ENCODE data around the gene ACTR8. TPM values are rescaled to one million over a fixed set of nuclear protein-coding genes. Genes with fewer than 3 reads are reported as not detected.

The ACTR8 gene
- total RNA-seq, 1 donor, result 38.0 TPM

DNA sequence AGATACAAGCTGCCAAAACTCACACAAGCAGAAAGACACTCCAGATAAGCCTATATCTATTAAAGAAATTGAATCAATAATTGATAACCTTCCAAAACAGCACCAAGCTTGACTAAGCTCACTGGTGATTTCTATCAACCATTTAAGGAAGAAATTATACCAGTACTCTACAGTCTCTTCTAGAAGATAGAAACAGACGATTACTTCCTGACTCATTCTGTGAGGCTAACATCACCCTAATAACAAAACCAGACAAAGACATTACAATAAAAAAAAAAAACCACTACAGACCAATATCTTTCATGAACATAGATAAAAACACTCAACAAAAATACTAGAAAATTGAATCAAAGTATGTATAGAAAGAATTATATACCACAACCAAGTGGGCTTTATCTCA, 55.9 kb downstream of the ACTR8 start:
- no peak for DNase-seq (ENCODE audit: low read depth)
- TF ChIP-seq, protein P1, sequence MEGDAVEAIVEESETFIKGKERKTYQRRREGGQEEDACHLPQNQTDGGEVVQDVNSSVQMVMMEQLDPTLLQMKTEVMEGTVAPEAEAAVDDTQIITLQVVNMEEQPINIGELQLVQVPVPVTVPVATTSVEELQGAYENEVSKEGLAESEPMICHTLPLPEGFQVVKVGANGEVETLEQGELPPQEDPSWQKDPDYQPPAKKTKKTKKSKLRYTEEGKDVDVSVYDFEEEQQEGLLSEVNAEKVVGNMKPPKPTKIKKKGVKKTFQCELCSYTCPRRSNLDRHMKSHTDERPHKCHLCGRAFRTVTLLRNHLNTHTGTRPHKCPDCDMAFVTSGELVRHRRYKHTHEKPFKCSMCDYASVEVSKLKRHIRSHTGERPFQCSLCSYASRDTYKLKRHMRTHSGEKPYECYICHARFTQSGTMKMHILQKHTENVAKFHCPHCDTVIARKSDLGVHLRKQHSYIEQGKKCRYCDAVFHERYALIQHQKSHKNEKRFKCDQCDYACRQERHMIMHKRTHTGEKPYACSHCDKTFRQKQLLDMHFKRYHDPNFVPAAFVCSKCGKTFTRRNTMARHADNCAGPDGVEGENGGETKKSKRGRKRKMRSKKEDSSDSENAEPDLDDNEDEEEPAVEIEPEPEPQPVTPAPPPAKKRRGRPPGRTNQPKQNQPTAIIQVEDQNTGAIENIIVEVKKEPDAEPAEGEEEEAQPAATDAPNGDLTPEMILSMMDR (IDR thresholded peaks at IDR 0.05; ENCODE audit: insufficient read depth, low read depth, low read length), result no peak
- no peak overlapping the region for H3K4me3 ChIP-seq (ENCODE audit: low read depth, low read length)

DNA sequence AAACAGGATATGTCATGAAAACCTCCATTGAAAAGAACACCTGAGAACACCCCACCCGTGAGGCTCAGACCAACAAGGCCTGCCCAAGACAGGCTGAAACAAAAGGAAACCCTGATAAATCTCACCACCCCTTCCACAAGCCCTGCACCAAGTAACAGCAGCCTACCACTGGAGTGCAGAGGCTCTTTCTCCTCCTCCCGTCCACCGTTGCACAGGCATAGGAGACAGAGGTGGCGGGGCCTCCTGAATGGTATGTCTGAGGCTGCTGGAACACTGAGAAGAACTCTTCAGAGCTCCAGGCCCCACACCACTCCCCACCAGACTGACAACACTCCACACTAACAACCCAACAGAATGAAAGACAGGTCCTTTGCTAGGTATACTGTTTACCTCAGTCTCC, 57.2 kb downstream of the ACTR8 start:
- no peak overlapping the region for H3K4me3 ChIP-seq (ENCODE audit: low read depth, low read length)
- DNase-seq (ENCODE audit: low read depth), result no peak
- TF ChIP-seq, protein P1 (IDR thresholded peaks at IDR 0.05; ENCODE audit: insufficient read depth, low read depth, low read length), result no peak

DNA sequence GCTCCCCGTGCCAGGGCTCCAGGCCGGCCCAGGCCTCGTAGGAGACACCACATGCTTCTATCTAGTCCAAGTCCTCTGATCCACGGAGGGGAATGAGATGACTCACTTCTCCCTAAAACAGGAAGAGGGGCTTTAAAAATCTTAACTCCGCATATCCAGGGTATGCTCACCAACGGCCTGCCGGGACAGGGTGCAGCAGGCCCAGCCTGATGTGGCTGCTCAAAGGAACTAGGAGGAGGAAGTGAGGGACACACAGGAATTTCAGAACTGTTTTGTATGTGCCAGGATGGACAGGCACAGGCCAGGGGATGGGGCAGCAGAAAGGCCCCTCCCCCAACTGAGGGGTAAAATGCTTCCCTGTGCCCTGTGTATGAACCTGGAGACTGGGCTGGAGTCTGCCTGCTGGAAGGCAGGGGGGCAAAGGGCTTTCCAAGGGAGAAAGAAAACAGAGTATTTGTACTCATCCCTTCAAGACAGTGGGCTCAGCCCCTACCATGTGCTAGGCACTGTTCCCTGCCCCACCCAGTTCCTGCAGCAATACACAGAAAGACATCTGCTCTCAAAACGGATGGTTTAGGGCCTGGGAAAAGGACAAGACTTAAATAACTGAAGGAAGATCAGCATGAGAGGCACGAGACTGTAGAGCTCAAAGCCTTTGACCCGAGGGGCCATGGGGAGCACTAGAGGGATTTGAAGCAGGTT, 57.8 kb downstream of the ACTR8 start:
- TF ChIP-seq, protein P1 (IDR thresholded peaks at IDR 0.05; ENCODE audit: insufficient read depth, low read depth, low read length), result no peak
- H3K4me3 ChIP-seq (ENCODE audit: low read depth, low read length), result no peak overlapping the region
- no peak for DNase-seq (ENCODE audit: low read depth)

DNA sequence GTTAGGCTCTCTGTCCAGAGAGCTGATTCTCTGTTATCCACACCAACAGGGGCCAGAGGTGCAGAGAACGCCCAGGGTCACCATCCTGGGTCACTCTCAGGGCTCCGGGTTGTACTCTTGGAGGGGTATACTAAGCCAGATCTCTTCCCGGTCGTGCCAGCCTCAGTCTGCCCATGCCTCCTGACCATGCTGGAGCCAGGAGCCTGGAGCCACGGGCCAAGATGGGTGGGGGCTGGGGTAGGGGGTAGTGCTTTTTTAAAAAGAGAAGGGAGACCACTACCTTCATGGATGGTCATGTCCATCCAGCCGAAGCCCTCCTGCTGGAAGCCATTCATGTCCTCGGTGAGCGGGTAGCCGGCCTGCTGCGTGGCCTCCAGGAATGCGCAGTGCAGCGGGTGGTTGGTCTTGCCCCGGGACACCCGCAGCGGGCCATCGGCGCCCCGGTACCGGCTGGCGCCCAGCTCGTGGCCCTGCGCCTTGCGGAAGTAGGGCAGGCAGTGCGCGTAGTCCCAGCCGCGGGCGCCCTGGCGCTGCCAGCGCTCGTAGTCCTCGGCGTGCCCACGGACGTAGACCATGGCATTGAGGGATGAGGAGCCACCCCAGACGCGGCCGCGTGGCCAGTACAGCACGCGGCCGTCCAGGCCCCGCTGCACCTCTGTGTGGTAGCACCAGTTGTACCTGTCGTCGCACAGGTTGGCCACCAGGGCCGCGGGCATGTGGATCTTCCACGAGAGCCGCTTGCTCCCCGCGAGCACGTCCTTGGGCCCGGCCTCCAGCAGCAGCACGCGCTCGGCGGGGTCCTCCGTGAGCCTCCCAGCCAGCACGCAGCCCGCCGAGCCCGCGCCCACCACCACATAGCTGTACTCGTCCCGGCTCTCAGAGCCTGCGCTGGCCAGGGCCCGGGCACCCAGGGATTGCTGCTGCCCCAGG, 58.7 kb downstream of the ACTR8 start:
- TF ChIP-seq, protein P1 (IDR thresholded peaks at IDR 0.05; ENCODE audit: insufficient read depth, low read depth, low read length), result no peak
- DNase-seq (ENCODE audit: low read depth), result no peak
- no peak overlapping the region for H3K4me3 ChIP-seq (ENCODE audit: low read depth, low read length)

DNA sequence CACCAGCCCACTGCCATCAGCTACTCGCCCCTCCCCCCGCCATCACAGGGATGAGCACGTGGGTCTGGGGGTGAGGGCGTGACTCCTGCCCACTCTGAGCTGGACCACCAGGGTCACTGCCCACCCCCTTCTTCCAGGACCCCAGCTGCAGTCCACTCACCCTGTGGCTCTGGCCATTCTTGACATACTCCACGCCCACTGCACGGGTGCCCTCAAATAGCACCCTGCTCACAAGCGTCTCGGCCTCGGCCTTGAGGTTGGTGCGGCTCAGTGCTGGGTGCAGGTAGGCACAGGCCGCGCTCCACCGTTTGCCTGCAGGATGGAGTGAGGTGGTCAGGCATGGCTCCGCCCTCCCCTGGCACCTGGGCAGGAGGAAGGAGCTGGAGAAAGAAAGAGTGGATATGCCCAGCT, 59.6 kb downstream of the ACTR8 start:
- no peak overlapping the region for H3K4me3 ChIP-seq (ENCODE audit: low read depth, low read length)
- TF ChIP-seq, protein P1 (IDR thresholded peaks at IDR 0.05; ENCODE audit: insufficient read depth, low read depth, low read length), result no peak
- DNase-seq (ENCODE audit: low read depth), result no peak

DNA sequence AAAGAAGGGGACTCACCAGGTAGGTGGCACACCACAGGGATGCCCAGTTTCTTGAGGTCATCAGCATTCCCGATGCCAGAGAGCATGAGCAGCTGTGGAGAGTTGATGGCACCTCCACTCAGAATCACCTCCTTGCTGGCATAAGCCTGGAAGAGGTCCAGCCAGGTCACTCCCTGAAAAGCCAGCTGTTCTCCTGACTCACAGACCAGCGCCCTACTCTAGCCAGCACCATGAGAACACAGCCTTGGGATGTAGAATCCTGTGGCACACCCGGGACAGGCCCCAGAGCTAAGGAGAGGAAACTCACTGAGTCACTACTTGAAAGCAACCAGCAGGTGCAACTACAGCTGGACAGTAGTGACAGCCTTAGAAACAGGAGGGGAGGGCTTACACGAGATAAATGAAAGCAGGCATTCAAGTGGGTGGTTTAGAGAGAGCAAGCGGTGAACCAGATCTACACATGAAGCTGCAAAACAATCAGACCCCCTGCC, 60.3 kb downstream of the ACTR8 start:
- TF ChIP-seq, protein P1 (IDR thresholded peaks at IDR 0.05; ENCODE audit: insufficient read depth, low read depth, low read length), result no peak
- DNase-seq (ENCODE audit: low read depth), result no peak
- no peak overlapping the region for H3K4me3 ChIP-seq (ENCODE audit: low read depth, low read length)

Data from fibroblast of villous mesenchyme (primary cell).